HepG2 (cell line): Measurements from ENCODE around the gene SOX12. TPM values are rescaled to one million over a fixed set of nuclear protein-coding genes. Genes with fewer than 3 reads are reported as not detected.

Source experiments
- ATAC-seq: fragments of 200-7000 bp; cut with Tn5 transposase; 3 replicates; pipeline ENCODE4 v1.9.1; 2020; ENCODE audit warnings: mild to moderate bottlenecking, moderate library complexity
- BruUV-seq: library from RNA; stranded (reverse); fragments of 400-500 nt; replicated peaks from 2 replicates; lab custom pipeline; 2021; lab: Mats Ljungman, UMichigan
- CTCF ChIA-PET: fragments of 300-600 bp; formaldehyde crosslinking; extraction: SDS; loops from one replicate; lab custom pipeline; 2021; ENCODE audit warnings: low total read pairs, inconsistent platforms, low intra/inter-chr PET ratio; lab: Yijun Ruan, JAX
- POLR2A ChIA-PET: fragments of 350-600 bp; sonication (Branson Sonifier 250); formaldehyde crosslinking; loops from one replicate; lab custom pipeline; 2020; ENCODE audit warnings: antibody characterized with exemption, inconsistent platforms; lab: Yijun Ruan, JAX
- DNase-seq: peaks from one replicate; pipeline ENCODE4 v3.0.0-alpha.2; 2015; ENCODE audit warnings: low spot score
- FAIRE-seq: peaks from 3 replicates; lab custom pipeline; 2011; peaks lifted over from hg19 to GRCh38; lab: Jason Lieb, UNC
- H2AFZ ChIP-seq: one replicate; pipeline ENCODE4 v1.6.1; 2011; ENCODE audit warnings: low read length, inconsistent platforms
- H3K27ac ChIP-seq: fragments of 300-600 bp; 3 replicates; pipeline ENCODE4 v1.8.0; 2011; ENCODE audit warnings: mixed run types, mild to moderate bottlenecking, mixed read lengths, low read length, inconsistent platforms; ENCODE audit not compliant: insufficient read depth; ENCODE audit errors: extremely low read length
- H3K27me3 ChIP-seq, 2 experiments: fragments of 200-600 bp in 1 of 2; 2 replicates in 1 of 2; 3 replicates in 1 of 2; pipeline versions ENCODE4 v1.6.0 to v1.8.0; 2011; ENCODE audit warnings: low read length in 2 of 2, mild to moderate bottlenecking in 2 of 2, moderate library complexity in 2 of 2, inconsistent platforms in 1 of 2; ENCODE audit not compliant: insufficient read depth in 2 of 2, control insufficient read depth in 1 of 2
- H3K36me3 ChIP-seq, 2 experiments: fragments of 200-600 bp in 1 of 2; replicated peaks in 1 of 2; 2 replicates in 1 of 2; 3 replicates in 1 of 2; pipeline versions ENCODE4 v1.5.1 to v1.8.0; 2011; ENCODE audit warnings: low read length in 2 of 2, inconsistent platforms in 1 of 2; ENCODE audit not compliant: insufficient read depth in 2 of 2, control insufficient read depth in 1 of 2
- H3K4me1 ChIP-seq: 2 replicates; pipeline ENCODE4 v1.5.1; 2012; ENCODE audit warnings: low read length, inconsistent platforms; ENCODE audit not compliant: insufficient read depth
- H3K4me2 ChIP-seq: 2 replicates; pipeline ENCODE4 v1.6.0; 2011; ENCODE audit warnings: low read depth, low read length, inconsistent platforms
- H3K4me3 ChIP-seq, 3 experiments: fragments of 200-600 bp in 1 of 3; sonication (generic), shearing (Covaris generic) in 1 of 3; replicated peaks in 1 of 3; 2 replicates each; pipeline ENCODE4 v1.5.1; 2011 to 2016; ENCODE audit warnings: low read length in 3 of 3, inconsistent platforms in 2 of 3, low read depth in 2 of 3, mild to moderate bottlenecking in 2 of 3, control low read depth in 1 of 3, mixed read lengths in 1 of 3; ENCODE audit not compliant: insufficient read depth in 1 of 3
- H3K79me2 ChIP-seq: one replicate; pipeline ENCODE4 v1.6.1; 2011; ENCODE audit warnings: low read length, inconsistent platforms; ENCODE audit not compliant: insufficient read depth
- H3K9ac ChIP-seq: 2 replicates; pipeline ENCODE4 v1.6.0; 2011; ENCODE audit warnings: mild to moderate bottlenecking, low read depth, low read length, inconsistent platforms; ENCODE audit not compliant: insufficient read depth
- H3K9me3 ChIP-seq: 2 replicates; pipeline ENCODE4 v1.5.1; 2012; ENCODE audit warnings: mild to moderate bottlenecking, low read length
- H4K20me1 ChIP-seq: 2 replicates; pipeline ENCODE4 v1.6.0; 2011; ENCODE audit warnings: inconsistent platforms, mild to moderate bottlenecking, low read length, moderate library complexity; ENCODE audit not compliant: insufficient read depth
- AFF4 ChIP-seq: sonication (generic); formaldehyde crosslinking; IDR thresholded peaks from 2 replicates; pipeline ENCODE4 v1.4.0; 2020; ENCODE audit warnings: missing genetic modification reagents
- ISL2 ChIP-seq: sonication (generic); formaldehyde crosslinking; IDR thresholded peaks from 2 replicates; pipeline ENCODE4 v1.5.0; 2020; ENCODE audit warnings: missing genetic modification reagents
- KDM4B ChIP-seq: sonication (generic); formaldehyde crosslinking; IDR thresholded peaks from 2 replicates; pipeline ENCODE4 v1.4.0; 2020; ENCODE audit warnings: missing genetic modification reagents
- KMT2A ChIP-seq: sonication (generic); formaldehyde crosslinking; IDR thresholded peaks from 2 replicates; pipeline ENCODE4 v1.4.0; 2020; ENCODE audit warnings: missing genetic modification reagents
- MIXL1 ChIP-seq: IDR thresholded peaks from 2 replicates; pipeline ENCODE4 v1.6.1; 2016
- SRY ChIP-seq: sonication (generic); formaldehyde crosslinking; IDR thresholded peaks from 2 replicates; pipeline ENCODE4 v1.8.0; 2022; ENCODE audit warnings: mild to moderate bottlenecking, missing genetic modification reagents
- TEF ChIP-seq: sonication (generic); formaldehyde crosslinking; IDR thresholded peaks from 2 replicates; pipeline ENCODE4 v1.5.0; 2020; ENCODE audit warnings: missing genetic modification reagents
- TRIM24 ChIP-seq: sonication (generic); formaldehyde crosslinking; IDR thresholded peaks from 2 replicates; pipeline ENCODE4 v1.8.0; 2022; ENCODE audit warnings: mild to moderate bottlenecking, missing genetic modification reagents
- ZBTB42 ChIP-seq: sonication (generic); formaldehyde crosslinking; IDR thresholded peaks from 2 replicates; pipeline ENCODE4 v1.5.0; 2020; ENCODE audit warnings: mild to moderate bottlenecking, missing genetic modification reagents
- ZNF3 ChIP-seq: IDR thresholded peaks from 2 replicates; pipeline ENCODE4 v1.7.0; 2017; ENCODE audit warnings: inconsistent platforms
- ZNF512B ChIP-seq: sonication (generic); formaldehyde crosslinking; IDR thresholded peaks from 2 replicates; pipeline ENCODE4 v1.5.1; 2020; ENCODE audit warnings: missing genetic modification reagents, mild to moderate bottlenecking, borderline replicate concordance
- ZNF615 ChIP-seq: sonication (generic); formaldehyde crosslinking; IDR thresholded peaks from 2 replicates; pipeline ENCODE4 v1.5.0; 2020; ENCODE audit warnings: mild to moderate bottlenecking, missing genetic modification reagents, borderline replicate concordance
- ZNF616 ChIP-seq: sonication (generic); formaldehyde crosslinking; IDR thresholded peaks from 2 replicates; pipeline ENCODE4 v1.5.0; 2020; ENCODE audit warnings: low read depth, mild to moderate bottlenecking, missing genetic modification reagents
- ZNF704 ChIP-seq: sonication (generic); formaldehyde crosslinking; IDR thresholded peaks from 2 replicates; pipeline ENCODE4 v1.8.1; 2023; ENCODE audit warnings: mild to moderate bottlenecking, inconsistent platforms, moderate library complexity, missing genetic modification reagents, borderline replicate concordance
- WGBS: methylation state at CpG from one replicate; pipeline ENCODE4 v1.1.6; 2017; ENCODE audit warnings: low lambda C conversion rate; 5-methylcytosine and 5-hydroxymethylcytosine counted together
- in situ Hi-C: cut with HindIII; loops from 2 replicates; pipeline ENCODE4 v1.10.0; 2017; ENCODE audit warnings: low pct_unique_long_range_greater_than_20kb; ENCODE audit not compliant: extremely low pct_ligation_motif_present
- intact Hi-C: fragments of 100-400 bp; cut with micrococcal nuclease; formaldehyde crosslinking; loops from one replicate; pipeline ENCODE4 v1.10.0; 2022; ENCODE audit not compliant: unreplicated experiment
- polyA plus RNA-seq, 8 experiments: library from polyadenylated mRNA; depleted of rRNA in 3 of 8; stranded (reverse) in 7 of 8; unstranded in 1 of 8; fragments of >200 nt; fragmentation: Illumina TruSeq in 4 of 8; extraction: Trizol in 4 of 8; gene quantifications; 2 replicates each; pipeline versions ENCODE4 v1.2.1 to v1.2.3, GENCODE V29; 2011 to 2016; ENCODE audit warnings: low read depth in 4 of 8, missing spikeins in 1 of 8, mixed read lengths in 1 of 8; ENCODE audit not compliant: insufficient read depth in 1 of 8
- total RNA-seq, 5 experiments: library from RNA; depleted of rRNA; stranded (reverse); fragments of >200 nt; fragmentation: Illumina TruSeq; extraction: Trizol; gene quantifications; 2 replicates each; pipeline ENCODE4 v1.2.3, GENCODE V29; 2016; ENCODE audit warnings: low read depth in 1 of 5

SOX12 gene
- total and polyA plus RNA-seq, 2 of the 13 experiments (the other 11 are each of a cell fraction or from before 2014, with no cell fraction given), result 10.0 to 18.7 TPM

GRCh38 chr20:353166-353565 is 27.8 kb downstream of the SOX12 start (continued):
- no peak for TF ChIP-seq ZNF704 (CRISPR knock-in tag)
- TF ChIP-seq ZNF3 (CRISPR knock-in tag), result no peak
- no peak for TF ChIP-seq AFF4 (CRISPR knock-in tag)
- no peak for TF ChIP-seq ISL2 (CRISPR knock-in tag)
- no peak for TF ChIP-seq MIXL1 (CRISPR knock-in tag)
- TF ChIP-seq TRIM24 (CRISPR knock-in tag), result no peak

GRCh38 chr20:354298-354977 is 29.1 kb downstream of the SOX12 start:
- POLR2A ChIA-PET, result interaction anchor here (0.7 to 25.4 kb wide), 10 partner anchors 8 to 291 kb away, joined by 3 to 1587 read pairs (median 6); partner anchors contain the start of gene TRIB3
- Histone ChIP-seq H3K4me1 (peaks cover 14% of the 10 kb centered on the region), H2AFZ (no peak overlapping the region), H4K20me1 (no peaks in the 10 kb centered on the region), H3K79me2 (no peaks in the 10 kb centered on the region), H3K9ac (no peak overlapping the region), H3K9me3 (no peaks in the 10 kb centered on the region), H3K27me3 (no peaks in the 10 kb centered on the region), H3K27ac (no peak overlapping the region), H3K4me3 (no peak overlapping the region), H3K4me2 (peak overlapping the region; percentile 29; the same call in 1 of the 2 replicates), H3K36me3 (peaks cover 2 to 17% of the 10 kb centered on the region in 2 experiments; a peak in 4 of 5 replicates)
- CTCF ChIA-PET, result interaction anchor here (0.6 to 3.9 kb wide), 6 partner anchors 8 to 192 kb away, joined by 3 to 106 read pairs (median 4); partner anchors contain the start of gene RBCK1
- intact Hi-C loops (loop anchor here (1.0 kb wide), 3 partner anchors 77 to 156 kb away; no protein-coding TSS in a partner anchor), in situ Hi-C loops (loop anchor here (5.0 to 10.0 kb wide), 4 partner anchors 78 to 380 kb away; no protein-coding TSS in a partner anchor)
- ATAC-seq (peak; percentile 92), FAIRE-seq (peak; percentile 77), DNase-seq (peak; percentile 87)
- BruUV-seq, result no TSS peak
- WGBS, result 17% methylated on average over 14 of the region's 14 CpGs
- TF ChIP-seq ZBTB42 (CRISPR knock-in tag) (no peak), ZNF615 (0 out of 2 replicates have a peak, but pooled peaks have one; percentile 66), KMT2A (CRISPR knock-in tag) (peak; percentile 69), SRY (CRISPR knock-in tag) (no peak), KDM4B (CRISPR knock-in tag) (peak; percentile 95), TEF (CRISPR knock-in tag) (no peak), ZNF616 (CRISPR knock-in tag) (no peak), ZNF512B (CRISPR knock-in tag) (no peak)
